Muscle of back (tissue), 11 donors: ENCODE results near the gene KIRREL2. TPM values are rescaled to one million over a fixed set of nuclear protein-coding genes. Genes with fewer than 3 reads are reported as not detected.

ENCODE experiments used
- DNase-seq, 3 donors: peaks; one replicate each; pipeline versions ENCODE4 v3.0.0 to v3.0.0-alpha.2; 2013
- polyA plus RNA-seq, 10 donors: library from polyadenylated mRNA; unstranded; fragments of 120-200 nt; gene quantifications; one replicate each; pipeline ENCODE4 v1.2.1, GENCODE V29; 2013; ENCODE audit not compliant: insufficient read length in 10 of 10

The KIRREL2 gene
- polyA plus RNA-seq, 10 donors = 0.18 to 1.1 (median 0.33) TPM

GRCh38 chr19:35844482-35845214, 12.1 kb upstream of the KIRREL2 start:
- DNase-seq = no peak

- peak in 1 of 3 donors; percentile 37 for DNase-seq
These were observed 11.3 kb upstream of the KIRREL2 start for GRCh38 chr19:35845215-35846037.

GRCh38 chr19:35846038-35846668, 10.6 kb upstream of the KIRREL2 start:
- DNase-seq = no peak

- DNase-seq = no peak
These were observed 8.8 kb upstream of the KIRREL2 start for GRCh38 chr19:35847911-35848310.

GRCh38 chr19:35848486-35848885, 8.2 kb upstream of the KIRREL2 start:
- DNase-seq = no peak

- DNase-seq = no peak
These were observed 7.7 kb upstream of the KIRREL2 start for GRCh38 chr19:35848919-35849505.

- no peak for DNase-seq
These were observed 5.3 kb upstream of the KIRREL2 start for GRCh38 chr19:35851213-35852028.

- no peak for DNase-seq
These were observed 4.5 kb upstream of the KIRREL2 start, which contains the start of gene NPHS1 for GRCh38 chr19:35852029-35852780. Gene NPHS1 (minus strand): TSS chr19:35852504. CDS start chr19:35851837, 667 bp downstream.

- no peak for DNase-seq
These were observed 3.5 kb upstream of the KIRREL2 start for GRCh38 chr19:35853038-35853756.

- DNase-seq = no peak
These were observed 1.6 kb downstream of the KIRREL2 start for GRCh38 chr19:35858311-35858710.

- no peak for DNase-seq
These were observed 2.7 kb downstream of the KIRREL2 start for GRCh38 chr19:35859414-35859813.

GRCh38 chr19:35860436-35860817, 3.7 kb downstream of the KIRREL2 start:
- no peak for DNase-seq

- no peak for DNase-seq
These were observed 4.3 kb downstream of the KIRREL2 start for GRCh38 chr19:35860818-35861639.

- no peak for DNase-seq
These were observed 5.0 kb downstream of the KIRREL2 start for GRCh38 chr19:35861640-35862160.

- DNase-seq = no peak
These were observed 5.8 kb downstream of the KIRREL2 start for GRCh38 chr19:35862528-35862927.

GRCh38 chr19:35863018-35863417, 6.3 kb downstream of the KIRREL2 start:
- DNase-seq = no peak

GRCh38 chr19:35868172-35868822, 11.6 kb downstream of the KIRREL2 start, which contains the start of gene APLP1:
Gene APLP1 (plus strand): TSS chr19:35868574. CDS start chr19:35868637, 63 bp downstream.
- peak; percentile 32 to 75 (median 58) for DNase-seq

GRCh38 chr19:35868823-35869326, 12.2 kb downstream of the KIRREL2 start:
- peak in 1 of 3 donors; percentile 42 for DNase-seq
